ENCODE measurements around the gene TOP2A. TPM values are rescaled to one million over a fixed set of nuclear protein-coding genes. Genes with fewer than 3 reads are reported as not detected.
A peak's percentile ranks its signal among the peaks of the same experiment; 100 is the strongest.

The TOP2A gene
- total RNA-seq, 1 donor from 2014 or later: 16.9 TPM

GRCh38 chr17:40436636-40437035, 18.9 kb upstream of the TOP2A start:
- Histone ChIP-seq H3K36me3 (no peaks in the 10 kb centered on the region), H3K27ac (no peak overlapping the region), H3K4me3 (no peak overlapping the region), H3K27me3 (no peaks in the 10 kb centered on the region), H3K4me1 (peaks cover 14% of the 10 kb centered on the region), H3K9me3 (no peaks in the 10 kb centered on the region)
- DNase-seq (ENCODE audit: extremely low spot score in 2 of 2): no peak
- no peak for TF ChIP-seq POLR2AphosphoS5 (IDR thresholded peaks at IDR 0.05; ENCODE audit: insufficient read depth in 1 of 2, low read depth in 1 of 2)
- TF ChIP-seq CTCF (IDR thresholded peaks at IDR 0.05): no peak
- TF ChIP-seq POLR2A (IDR thresholded peaks at IDR 0.05): no peak
- intact Hi-C loops (cut with DNase I): no loop called here

GRCh38 chr17:40433551-40434415, 16.1 kb upstream of the TOP2A start:
- Histone ChIP-seq H3K27me3 (no peaks in the 10 kb centered on the region), H3K4me3 (no peak overlapping the region), H3K9me3 (no peaks in the 10 kb centered on the region), H3K36me3 (no peaks in the 10 kb centered on the region), H3K4me1 (peaks cover 13% of the 10 kb centered on the region), H3K27ac (peak overlapping the region; percentile 43)
- TF ChIP-seq POLR2AphosphoS5 (IDR thresholded peaks at IDR 0.05; ENCODE audit: insufficient read depth in 1 of 2, low read depth in 1 of 2) (no peak), CTCF (IDR thresholded peaks at IDR 0.05) (no peak), POLR2A (IDR thresholded peaks at IDR 0.05) (no peak)
- intact Hi-C loops (cut with DNase I): no loop called here
- DNase-seq (ENCODE audit: extremely low spot score in 2 of 2): peak in 1 of 2 donors; percentile 77

- Histone ChIP-seq H3K27ac (peak overlapping the region; percentile 43), H3K9me3 (no peaks in the 10 kb centered on the region), H3K4me1 (peaks cover 13% of the 10 kb centered on the region), H3K27me3 (no peaks in the 10 kb centered on the region), H3K36me3 (no peaks in the 10 kb centered on the region), H3K4me3 (no peak overlapping the region)
- peak in 1 of 2 donors; percentile 81 for DNase-seq (ENCODE audit: extremely low spot score in 2 of 2)
- intact Hi-C loops (cut with DNase I): no loop called here
- no peak for TF ChIP-seq POLR2A (IDR thresholded peaks at IDR 0.05)
- TF ChIP-seq POLR2AphosphoS5 (IDR thresholded peaks at IDR 0.05; ENCODE audit: insufficient read depth in 1 of 2, low read depth in 1 of 2): no peak
- no peak for TF ChIP-seq CTCF (IDR thresholded peaks at IDR 0.05)
Measured at GRCh38 chr17:40432864-40433528, 15.3 kb upstream of the TOP2A start.

- H3K27ac ChIP-seq: no peak overlapping the region
- H3K4me1 ChIP-seq: peaks cover 13% of the 10 kb centered on the region
- peak in 1 of 2 donors; percentile 56 for DNase-seq (ENCODE audit: extremely low spot score in 2 of 2)
- TF ChIP-seq POLR2AphosphoS5 (IDR thresholded peaks at IDR 0.05; ENCODE audit: insufficient read depth in 1 of 2, low read depth in 1 of 2): no peak
- H3K36me3 ChIP-seq: no peaks in the 10 kb centered on the region
- no peaks in the 10 kb centered on the region for H3K27me3 ChIP-seq
- intact Hi-C loops (cut with DNase I): no loop called here
- H3K9me3 ChIP-seq: no peaks in the 10 kb centered on the region
- H3K4me3 ChIP-seq: no peak overlapping the region
Measured at GRCh38 chr17:40431231-40431602, 13.5 kb upstream of the TOP2A start.

GRCh38 chr17:40430272-40431230, 12.9 kb upstream of the TOP2A start:
- no peak for TF ChIP-seq CTCF (IDR thresholded peaks at IDR 0.05)
- TF ChIP-seq POLR2AphosphoS5 (IDR thresholded peaks at IDR 0.05; ENCODE audit: insufficient read depth in 1 of 2, low read depth in 1 of 2): no peak
- no peak for TF ChIP-seq POLR2A (IDR thresholded peaks at IDR 0.05)
- Histone ChIP-seq H3K27ac (no peak overlapping the region), H3K36me3 (no peaks in the 10 kb centered on the region), H3K9me3 (no peaks in the 10 kb centered on the region), H3K4me3 (no peak overlapping the region), H3K27me3 (no peaks in the 10 kb centered on the region), H3K4me1 (peaks cover 13% of the 10 kb centered on the region)
- peak in 1 of 2 donors; percentile 74 for DNase-seq (ENCODE audit: extremely low spot score in 2 of 2)
- intact Hi-C loops (cut with DNase I): no loop called here

Measured in vagina (tissue), 2 donors.